ENCODE data around the gene GNA14.

DNA sequence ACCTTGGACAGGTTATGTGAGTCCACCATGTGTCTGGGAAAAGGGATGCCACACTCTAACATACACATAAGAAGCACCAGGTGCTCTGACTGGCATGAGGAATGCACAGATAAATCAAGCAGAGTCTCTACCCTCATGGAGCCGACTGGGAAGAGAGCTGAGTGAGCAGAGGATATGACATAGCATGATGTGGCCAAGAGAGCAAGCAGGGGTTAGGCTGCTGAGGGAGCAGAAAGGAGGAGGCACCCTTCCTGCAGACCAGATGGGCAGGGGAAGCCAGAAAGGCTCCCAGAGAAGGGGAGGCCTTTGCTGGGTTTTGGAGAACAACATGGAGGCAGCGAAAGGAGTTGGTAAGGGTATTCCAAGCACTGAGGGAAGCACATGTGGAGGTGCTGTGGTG lies 223.1 kb downstream of the GNA14 start:
- TF ChIP-seq POLR2A (IDR thresholded peaks at IDR 0.05): no peak
- no peak for TF ChIP-seq CTCF (IDR thresholded peaks at IDR 0.05)

Data from Peyer's patch (tissue), 4 donors.